HEK293T (cell line): ENCODE results near the gene FAM78B.

Experiments used
- BHLHE40 ChIP-seq: fragments of 450-650 bp; IDR thresholded peaks from 2 replicates; pipeline ENCODE4 v1.6.1; 2016; ENCODE audit warnings: mild to moderate bottlenecking, moderate library complexity, borderline replicate concordance
- CTBP1 ChIP-seq: fragments of 450-650 bp; IDR thresholded peaks from 2 replicates; pipeline ENCODE4 v1.6.1; 2016; ENCODE audit warnings: borderline replicate concordance
- FOXA1 ChIP-seq: fragments of 450-650 bp; IDR thresholded peaks from 2 replicates; pipeline ENCODE4 v1.6.1; 2016; ENCODE audit warnings: mild to moderate bottlenecking
- FOXK2 ChIP-seq: fragments of 450-650 bp; IDR thresholded peaks from 2 replicates; pipeline ENCODE4 v1.6.1; 2016; ENCODE audit warnings: mild to moderate bottlenecking
- FOXM1 ChIP-seq: fragments of 450-650 bp; IDR thresholded peaks from 2 replicates; pipeline ENCODE4 v1.6.1; 2017; ENCODE audit warnings: mild to moderate bottlenecking, borderline replicate concordance
- NFRKB ChIP-seq: fragments of 450-650 bp; IDR thresholded peaks from 2 replicates; pipeline ENCODE4 v1.6.1; 2016; ENCODE audit warnings: mild to moderate bottlenecking, moderate library complexity
- SUZ12 ChIP-seq: fragments of 450-650 bp; IDR thresholded peaks from 2 replicates; pipeline ENCODE4 v1.6.1; 2016; ENCODE audit warnings: mild to moderate bottlenecking

GRCh38 chr1:166165661-166166328 lies 1.0 kb downstream of the FAM78B start:
- TF ChIP-seq NFRKB, result no peak
- TF ChIP-seq SUZ12, result no peak
- no peak for TF ChIP-seq FOXK2
- no peak for TF ChIP-seq BHLHE40
- TF ChIP-seq FOXA1, result no peak
- no peak for TF ChIP-seq CTBP1
- TF ChIP-seq FOXM1, result no peak
